IMR-90 (cell line): ENCODE measurements around the gene VEPH1. TPM values are rescaled to one million over a fixed set of nuclear protein-coding genes. Genes with fewer than 3 reads are reported as not detected.

Experiments used
- ATAC-seq: fragments of 200-7000 bp; cut with Tn5 transposase; 2 replicates; pipeline ENCODE4 v1.9.1; 2020; ENCODE audit warnings: low read depth, mild to moderate bottlenecking, moderate library complexity
- BruUV-seq: library from RNA; stranded (reverse); fragments of 400-500 nt; replicated peaks from 2 replicates; lab custom pipeline; 2021; lab: Mats Ljungman, UMichigan
- CTCF ChIA-PET: fragments of 300-600 bp; formaldehyde crosslinking; extraction: SDS; loops from one replicate; lab custom pipeline; 2021; ENCODE audit warnings: antibody characterized with exemption; lab: Yijun Ruan, JAX
- POLR2A ChIA-PET: fragments of 300-600 bp; sonication (Branson Sonifier 250); formaldehyde crosslinking; loops from one replicate; lab custom pipeline; 2022; ENCODE audit warnings: antibody characterized with exemption; ENCODE audit not compliant: unreplicated experiment; lab: Charles Lee
- DNase-seq: peaks from one replicate; pipeline ENCODE4 v3.0.0; 2013
- H2AFZ ChIP-seq: replicated peaks from 2 replicates; pipeline ENCODE3; 2013; ENCODE audit warnings: low read length, mild to moderate bottlenecking; ENCODE audit not compliant: poor library complexity
- H2AK5ac ChIP-seq: 2 replicates; pipeline ENCODE4 v1.6.1; 2013; ENCODE audit warnings: low read depth, low read length, inconsistent platforms
- H2AK9ac ChIP-seq: replicated peaks from 2 replicates; pipeline ENCODE3; 2013; ENCODE audit warnings: mild to moderate bottlenecking, low read depth, low read length, moderate library complexity; ENCODE audit not compliant: poor library complexity
- H2BK120ac ChIP-seq: 2 replicates; pipeline ENCODE4 v1.6.1; 2013; ENCODE audit warnings: low read depth, low read length, inconsistent platforms
- H2BK15ac ChIP-seq: 3 replicates; pipeline ENCODE4 v1.6.1; 2013; ENCODE audit warnings: low read depth, low read length, inconsistent platforms
- H2BK20ac ChIP-seq: 2 replicates; pipeline ENCODE4 v1.6.1; 2013; ENCODE audit warnings: low read depth, mild to moderate bottlenecking, inconsistent platforms, low read length, moderate library complexity
- H2BK5ac ChIP-seq: 2 replicates; pipeline ENCODE4 v1.6.1; 2013; ENCODE audit warnings: mild to moderate bottlenecking, low read depth, low read length, inconsistent platforms; ENCODE audit not compliant: poor library complexity, severe bottlenecking
- H3K14ac ChIP-seq: replicated peaks from 2 replicates; pipeline ENCODE4 v1.6.1; 2013; ENCODE audit warnings: low read depth, low read length, inconsistent platforms
- H3K18ac ChIP-seq: 2 replicates; pipeline ENCODE4 v1.6.1; 2013; ENCODE audit warnings: low read depth, low read length, control low read depth
- H3K23ac ChIP-seq: 2 replicates; pipeline ENCODE4 v1.6.1; 2013; ENCODE audit warnings: low read depth, low read length, inconsistent platforms
- H3K27ac ChIP-seq: 2 replicates; pipeline ENCODE4 v1.5.1; 2013; ENCODE audit warnings: mild to moderate bottlenecking, control low read depth, low read length; ENCODE audit not compliant: insufficient read depth
- H3K27me3 ChIP-seq: 2 replicates; pipeline ENCODE4 v1.6.1; 2013; ENCODE audit warnings: low read length; ENCODE audit not compliant: control insufficient read depth, insufficient read depth
- H3K36me3 ChIP-seq: 2 replicates; pipeline ENCODE4 v1.6.1; 2013; ENCODE audit warnings: low read length, mixed read lengths; ENCODE audit not compliant: control insufficient read depth, insufficient read depth
- H3K4ac ChIP-seq: 2 replicates; pipeline ENCODE4 v1.6.1; 2013; ENCODE audit warnings: low read depth, low read length, inconsistent platforms
- H3K4me1 ChIP-seq: 2 replicates; pipeline ENCODE4 v1.6.1; 2013; ENCODE audit warnings: low read length, mixed read lengths; ENCODE audit not compliant: control insufficient read depth, insufficient read depth
- H3K4me2 ChIP-seq: 2 replicates; pipeline ENCODE4 v1.6.1; 2013; ENCODE audit warnings: low read depth, mild to moderate bottlenecking, control low read depth, low read length, moderate library complexity
- H3K4me3 ChIP-seq: 2 replicates; pipeline ENCODE4 v1.5.1; 2013; ENCODE audit warnings: low read depth, mild to moderate bottlenecking, control low read depth, low read length, moderate library complexity; ENCODE audit not compliant: insufficient read depth
- H3K56ac ChIP-seq: 2 replicates; pipeline ENCODE4 v1.6.1; 2013; ENCODE audit warnings: low read length, inconsistent platforms; ENCODE audit not compliant: insufficient read depth; ENCODE audit errors: extremely low read depth
- H3K79me1 ChIP-seq, 2 experiments: 2 replicates each; pipeline ENCODE4 v1.6.1; 2013; ENCODE audit warnings: low read length in 2 of 2, inconsistent platforms in 1 of 2, low read depth in 1 of 2
- H3K9ac ChIP-seq: 2 replicates; pipeline ENCODE4 v1.6.1; 2013; ENCODE audit warnings: low read depth, low read length, control low read depth
- H3K9me1 ChIP-seq: 2 replicates; pipeline ENCODE4 v1.6.1; 2013; ENCODE audit warnings: low read length, inconsistent platforms; ENCODE audit not compliant: insufficient read depth
- H3K9me3 ChIP-seq: 2 replicates; pipeline ENCODE4 v1.6.1; 2013; ENCODE audit warnings: low read length; ENCODE audit not compliant: control insufficient read depth, insufficient read depth
- H4K20me1 ChIP-seq: 2 replicates; pipeline ENCODE4 v1.6.1; 2013; ENCODE audit warnings: low read length, inconsistent platforms; ENCODE audit not compliant: insufficient read depth
- H4K5ac ChIP-seq: 2 replicates; pipeline ENCODE4 v1.6.1; 2013; ENCODE audit warnings: mild to moderate bottlenecking, low read depth, low read length, control low read depth
- H4K8ac ChIP-seq, 2 experiments: 2 replicates each; pipeline ENCODE4 v1.6.1; 2013; ENCODE audit warnings: low read depth in 2 of 2, low read length in 2 of 2, control low read depth in 1 of 2, inconsistent platforms in 1 of 2
- H4K91ac ChIP-seq: 2 replicates; pipeline ENCODE4 v1.6.1; 2013; ENCODE audit warnings: low read depth, low read length, inconsistent platforms; ENCODE audit not compliant: insufficient read depth
- BHLHE40 ChIP-seq: fragments of 150-350 bp; IDR thresholded peaks from 2 replicates; pipeline ENCODE4 v1.6.1; 2016; ENCODE audit warnings: mild to moderate bottlenecking, low read depth, low read length
- CHD1 ChIP-seq: IDR thresholded peaks from 2 replicates; pipeline ENCODE4 v1.6.1; 2012; ENCODE audit warnings: low read depth, low read length, improper control_type of control experiment
- ELK1 ChIP-seq: fragments of 150-350 bp; IDR thresholded peaks from 2 replicates; pipeline ENCODE4 v1.6.1; 2016; ENCODE audit warnings: low read depth, mild to moderate bottlenecking, low read length, moderate library complexity, borderline replicate concordance
- FOS ChIP-seq: fragments of 150-350 bp; IDR thresholded peaks from 2 replicates; pipeline ENCODE4 v1.6.1; 2016; ENCODE audit warnings: low read depth, low read length
- MXI1 ChIP-seq: IDR thresholded peaks from 2 replicates; pipeline ENCODE4 v1.6.1; 2012; ENCODE audit warnings: low read depth, mild to moderate bottlenecking, low read length, moderate library complexity, borderline replicate concordance
- NFE2L2 ChIP-seq: fragments of 150-350 bp; IDR thresholded peaks from 2 replicates; pipeline ENCODE4 v1.6.1; 2016; ENCODE audit warnings: low read depth, mild to moderate bottlenecking, low read length
- RCOR1 ChIP-seq: IDR thresholded peaks from 2 replicates; pipeline ENCODE4 v1.6.1; 2012; ENCODE audit warnings: mild to moderate bottlenecking, low read length, improper control_type of control experiment; ENCODE audit not compliant: insufficient replicate concordance
- WGBS, 2 experiments: methylation state at CpG; one replicate each; pipeline versions ENCODE4 v1.1.5 to v1.1.7; 2013; ENCODE audit warnings: missing lambda C conversion rate in 2 of 2; ENCODE audit not compliant: insufficient read length in 1 of 2; ENCODE audit errors: extremely low coverage in 2 of 2; 5-methylcytosine and 5-hydroxymethylcytosine counted together
- dilution Hi-C: fragments of 300-500 bp; cut with HindIII; formaldehyde crosslinking; loops from one replicate; pipeline ENCODE4 v1.14.3; 2018; ENCODE audit warnings: low sequenced_read_pairs; ENCODE audit not compliant: unreplicated experiment
- in situ Hi-C: fragments of 300-500 bp; cut with MboI; formaldehyde crosslinking; loops from 3 replicates; pipeline ENCODE4 v1.14.3; 2019; ENCODE audit warnings: low sequenced_read_pairs, inconsistent platforms, mixed read lengths
- intact Hi-C: fragments of 100-400 bp; cut with micrococcal nuclease; formaldehyde crosslinking; loops from 2 replicates; pipeline ENCODE4 v1.10.0; 2022
- polyA plus RNA-seq, 3 experiments: library from polyadenylated mRNA; depleted of rRNA; stranded (reverse); fragments of >200 nt; gene quantifications; 2 replicates each; pipeline ENCODE4 v1.2.3, GENCODE V29; 2012; ENCODE audit warnings: low replicate concordance in 1 of 3
- total RNA-seq: library from RNA; depleted of rRNA; stranded (reverse); fragments of >200 nt; gene quantifications from 2 replicates; pipeline ENCODE4 v1.2.3, GENCODE V29; 2012

The VEPH1 gene
- total and polyA plus RNA-seq, 2 of the 4 experiments (the other 2 are of a cell fraction) = 30.5 to 130 TPM

- H2BK15ac ChIP-seq = no peak overlapping the region
- ATAC-seq = no peak
- TF ChIP-seq RCOR1 (no peak), CHD1 (no peak), NFE2L2 (no peak), MXI1 (no peak), ELK1 (no peak), BHLHE40 (no peak), FOS (no peak)
Measured at GRCh38 chr3:157323360-157323759, 179.9 kb downstream of the VEPH1 start.

More at GRCh38 chr3:157323360-157323759, 179.9 kb downstream of the VEPH1 start:
- H3K27ac ChIP-seq = no peak overlapping the region
- no peak overlapping the region for H2AK5ac ChIP-seq
- H3K4me1 ChIP-seq = no peaks in the 10 kb centered on the region
- H3K4me3 ChIP-seq = no peak overlapping the region
- no peak overlapping the region for H3K18ac ChIP-seq
- in situ Hi-C loops = no loop called here
- POLR2A ChIA-PET = no interaction called here
- no peak overlapping the region for H3K14ac ChIP-seq
- no peaks in the 10 kb centered on the region for H4K20me1 ChIP-seq
- no peak overlapping the region for H3K9ac ChIP-seq
- no peaks in the 10 kb centered on the region for H3K9me1 ChIP-seq
- no peak overlapping the region for H3K56ac ChIP-seq
- H3K4me2 ChIP-seq = no peak overlapping the region
- dilution Hi-C loops = no loop called here
- no peak overlapping the region for H2BK5ac ChIP-seq
- no peak overlapping the region for H2BK20ac ChIP-seq
- H4K8ac ChIP-seq = no peak overlapping the region
- no peaks in the 10 kb centered on the region for H3K9me3 ChIP-seq
- no peak overlapping the region for H4K5ac ChIP-seq
- H2BK120ac ChIP-seq = no peak overlapping the region
- H3K79me1 ChIP-seq = no peaks in the 10 kb centered on the region
- no peaks in the 10 kb centered on the region for H3K36me3 ChIP-seq
- H2AK9ac ChIP-seq = no peak overlapping the region
- H4K91ac ChIP-seq = no peak overlapping the region
- no CpG with 5 or more reads among the region's 2 CpGs for WGBS, 2 experiments
- H2AFZ ChIP-seq = no peak overlapping the region
- no peak overlapping the region for H3K23ac ChIP-seq
- CTCF ChIA-PET = no interaction called here
- H3K27me3 ChIP-seq = no peaks in the 10 kb centered on the region
- H3K4ac ChIP-seq = no peak overlapping the region
- no TSS peak for BruUV-seq
- intact Hi-C loops = no loop called here
- DNase-seq = no peak
